ENCODE measurements around the gene ABCA9. TPM values are rescaled to one million over a fixed set of nuclear protein-coding genes. Genes with fewer than 3 reads are reported as not detected.

Gene ABCA9, protein sequence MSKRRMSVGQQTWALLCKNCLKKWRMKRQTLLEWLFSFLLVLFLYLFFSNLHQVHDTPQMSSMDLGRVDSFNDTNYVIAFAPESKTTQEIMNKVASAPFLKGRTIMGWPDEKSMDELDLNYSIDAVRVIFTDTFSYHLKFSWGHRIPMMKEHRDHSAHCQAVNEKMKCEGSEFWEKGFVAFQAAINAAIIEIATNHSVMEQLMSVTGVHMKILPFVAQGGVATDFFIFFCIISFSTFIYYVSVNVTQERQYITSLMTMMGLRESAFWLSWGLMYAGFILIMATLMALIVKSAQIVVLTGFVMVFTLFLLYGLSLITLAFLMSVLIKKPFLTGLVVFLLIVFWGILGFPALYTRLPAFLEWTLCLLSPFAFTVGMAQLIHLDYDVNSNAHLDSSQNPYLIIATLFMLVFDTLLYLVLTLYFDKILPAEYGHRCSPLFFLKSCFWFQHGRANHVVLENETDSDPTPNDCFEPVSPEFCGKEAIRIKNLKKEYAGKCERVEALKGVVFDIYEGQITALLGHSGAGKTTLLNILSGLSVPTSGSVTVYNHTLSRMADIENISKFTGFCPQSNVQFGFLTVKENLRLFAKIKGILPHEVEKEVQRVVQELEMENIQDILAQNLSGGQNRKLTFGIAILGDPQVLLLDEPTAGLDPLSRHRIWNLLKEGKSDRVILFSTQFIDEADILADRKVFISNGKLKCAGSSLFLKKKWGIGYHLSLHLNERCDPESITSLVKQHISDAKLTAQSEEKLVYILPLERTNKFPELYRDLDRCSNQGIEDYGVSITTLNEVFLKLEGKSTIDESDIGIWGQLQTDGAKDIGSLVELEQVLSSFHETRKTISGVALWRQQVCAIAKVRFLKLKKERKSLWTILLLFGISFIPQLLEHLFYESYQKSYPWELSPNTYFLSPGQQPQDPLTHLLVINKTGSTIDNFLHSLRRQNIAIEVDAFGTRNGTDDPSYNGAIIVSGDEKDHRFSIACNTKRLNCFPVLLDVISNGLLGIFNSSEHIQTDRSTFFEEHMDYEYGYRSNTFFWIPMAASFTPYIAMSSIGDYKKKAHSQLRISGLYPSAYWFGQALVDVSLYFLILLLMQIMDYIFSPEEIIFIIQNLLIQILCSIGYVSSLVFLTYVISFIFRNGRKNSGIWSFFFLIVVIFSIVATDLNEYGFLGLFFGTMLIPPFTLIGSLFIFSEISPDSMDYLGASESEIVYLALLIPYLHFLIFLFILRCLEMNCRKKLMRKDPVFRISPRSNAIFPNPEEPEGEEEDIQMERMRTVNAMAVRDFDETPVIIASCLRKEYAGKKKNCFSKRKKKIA (N-terminal part only)
- total RNA-seq (under 1 TPM; 0.05 to 0.34 (median 0.29) TPM), polyA plus RNA-seq (not detected), total RNA-seq (not detected)

GRCh38 chr17:69060822-69061221, at the start of gene ABCA9:
TSS of gene ABCA9 (minus strand) at chr17:69060927. CDS start at chr17:69051126, 9,801 bp downstream.
- Histone ChIP-seq H3K9me3 (ENCODE audit: control insufficient read depth in 2 of 3, low read length in 3 of 3) (no peaks in the 10 kb centered on the region), H3K4me1 (ENCODE audit: control insufficient read depth in 2 of 2, insufficient read depth in 2 of 2, low read length in 2 of 2) (no peaks in the 10 kb centered on the region), H3K36me3 (ENCODE audit: control insufficient read depth in 2 of 3, insufficient read depth in 3 of 3, low read length in 3 of 3) (no peaks in the 10 kb centered on the region), H3K4me3 (ENCODE audit: low read length) (no peak within 1 kb of the TSS), H3K27me3 (ENCODE audit: control insufficient read depth in 2 of 2, insufficient read depth in 2 of 2, low read length in 2 of 2) (no peaks in the 10 kb centered on the region), H3K27ac (ENCODE audit: low read depth, low read length) (no peak within 1 kb of the TSS)
- ChIA-PET CTCF (no interaction called here), POLR2A (no interaction called here)
- intact Hi-C loops (cut with micrococcal nuclease), result no loop called here
- DNase-seq (no peak), ATAC-seq (no peak)
- peaks cover 0 to 15% (median 9%) of the 10 kb centered on the region in 7 donors for H3K4me1 Mint-ChIP-seq
- H3K9me3 Mint-ChIP-seq, result peaks cover under 1 to 22% (median 6%) of the 10 kb centered on the region in 11 donors
- H3K27me3 Mint-ChIP-seq, result peaks cover 8 to 14% (median 11%) of the 10 kb centered on the region in 5 donors
- no peak within 1 kb of the TSS for H3K27ac Mint-ChIP-seq
- H3K4me3 Mint-ChIP-seq, result no peak within 1 kb of the TSS
- H3K36me3 Mint-ChIP-seq, result peaks cover 0 to 9% (median 0%) of the 10 kb centered on the region in 5 donors

GRCh38 chr17:69105907-69106730, 45.4 kb upstream of the ABCA9 start:
- H3K36me3 ChIP-seq (ENCODE audit: control insufficient read depth in 2 of 3, insufficient read depth in 3 of 3, low read length in 3 of 3), result no peaks in the 10 kb centered on the region
- no peak overlapping the region for H3K4me3 Mint-ChIP-seq
- ATAC-seq (no peak), DNase-seq (no peak)
- H3K27ac Mint-ChIP-seq, result no peak overlapping the region
- H3K27me3 Mint-ChIP-seq, result peaks cover 0 to 4% (median 0%) of the 10 kb centered on the region in 5 donors
- H3K4me1 ChIP-seq (ENCODE audit: control insufficient read depth in 2 of 2, insufficient read depth in 2 of 2, low read length in 2 of 2), result no peaks in the 10 kb centered on the region
- ChIA-PET CTCF (no interaction called here), POLR2A (no interaction called here)
- intact Hi-C loops (cut with micrococcal nuclease), result no loop called here
- no peak overlapping the region for H3K4me3 ChIP-seq (ENCODE audit: low read length)
- peaks cover 0 to 4% (median 0%) of the 10 kb centered on the region in 5 donors for H3K36me3 Mint-ChIP-seq
- no peaks in the 10 kb centered on the region for H3K9me3 Mint-ChIP-seq
- H3K27ac ChIP-seq (ENCODE audit: low read depth, low read length), result no peak overlapping the region
- H3K27me3 ChIP-seq (ENCODE audit: control insufficient read depth in 2 of 2, insufficient read depth in 2 of 2, low read length in 2 of 2), result no peaks in the 10 kb centered on the region
- H3K9me3 ChIP-seq (ENCODE audit: control insufficient read depth in 2 of 3, low read length in 3 of 3), result no peaks in the 10 kb centered on the region
- H3K4me1 Mint-ChIP-seq, result no peaks in the 10 kb centered on the region

GRCh38 chr17:69103557-69104233, 43.0 kb upstream of the ABCA9 start:
- POLR2A ChIA-PET, result no interaction called here
- CTCF ChIA-PET, result no interaction called here
- Histone ChIP-seq H3K27me3 (ENCODE audit: control insufficient read depth in 2 of 2, insufficient read depth in 2 of 2, low read length in 2 of 2) (no peaks in the 10 kb centered on the region), H3K4me3 (ENCODE audit: low read length) (no peak overlapping the region), H3K4me1 (ENCODE audit: control insufficient read depth in 2 of 2, insufficient read depth in 2 of 2, low read length in 2 of 2) (no peaks in the 10 kb centered on the region), H3K36me3 (ENCODE audit: control insufficient read depth in 2 of 3, insufficient read depth in 3 of 3, low read length in 3 of 3) (no peaks in the 10 kb centered on the region), H3K27ac (ENCODE audit: low read depth, low read length) (no peak overlapping the region), H3K9me3 (ENCODE audit: control insufficient read depth in 2 of 3, low read length in 3 of 3) (no peaks in the 10 kb centered on the region)
- Mint-ChIP-seq H3K27me3 (peaks cover 0 to 4% (median 0%) of the 10 kb centered on the region in 5 donors), H3K4me3 (no peak overlapping the region), H3K9me3 (no peaks in the 10 kb centered on the region), H3K4me1 (no peaks in the 10 kb centered on the region), H3K36me3 (peaks cover 0 to 4% (median 0%) of the 10 kb centered on the region in 5 donors), H3K27ac (no peak overlapping the region)
- ATAC-seq (no peak), DNase-seq (no peak)
- intact Hi-C loops (cut with micrococcal nuclease), result no loop called here

DNA sequence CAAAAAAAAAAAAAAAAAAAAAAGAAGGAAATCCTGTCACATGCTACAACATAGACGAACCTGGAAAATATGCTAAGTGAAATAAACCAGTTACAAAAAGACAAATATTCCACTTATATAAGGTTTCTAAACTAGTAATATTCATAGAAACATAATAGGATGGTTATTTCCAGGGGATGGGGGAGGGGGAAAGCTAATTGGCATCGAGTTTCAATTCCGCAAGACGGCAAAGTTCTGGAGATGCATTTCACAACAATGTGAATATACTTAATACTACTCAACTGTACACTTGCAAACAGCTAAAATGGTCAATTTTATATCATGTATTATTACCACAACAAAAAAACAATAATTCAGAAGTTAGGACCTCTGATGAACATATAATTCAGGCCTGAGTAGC, 37.9 kb upstream of the ABCA9 start:
- Histone ChIP-seq H3K27ac (ENCODE audit: low read depth, low read length) (no peak overlapping the region), H3K27me3 (ENCODE audit: control insufficient read depth in 2 of 2, insufficient read depth in 2 of 2, low read length in 2 of 2) (no peaks in the 10 kb centered on the region), H3K9me3 (ENCODE audit: control insufficient read depth in 2 of 3, low read length in 3 of 3) (no peaks in the 10 kb centered on the region), H3K4me3 (ENCODE audit: low read length) (no peak overlapping the region), H3K36me3 (ENCODE audit: control insufficient read depth in 2 of 3, insufficient read depth in 3 of 3, low read length in 3 of 3) (no peaks in the 10 kb centered on the region), H3K4me1 (ENCODE audit: control insufficient read depth in 2 of 2, insufficient read depth in 2 of 2, low read length in 2 of 2) (no peaks in the 10 kb centered on the region)
- DNase-seq (no peak), ATAC-seq (no peak)
- Mint-ChIP-seq H3K9me3 (no peaks in the 10 kb centered on the region), H3K27ac (no peak overlapping the region), H3K27me3 (peaks cover 0 to 10% (median under 1%) of the 10 kb centered on the region in 5 donors), H3K4me3 (no peak overlapping the region), H3K4me1 (peaks cover 0 to 4% (median 0%) of the 10 kb centered on the region in 7 donors), H3K36me3 (no peaks in the 10 kb centered on the region)
- CTCF ChIA-PET, result no interaction called here
- POLR2A ChIA-PET, result no interaction called here
- intact Hi-C loops (cut with micrococcal nuclease), result no loop called here

- ATAC-seq, result no peak
- Histone ChIP-seq H3K27ac (ENCODE audit: low read depth, low read length) (no peak overlapping the region), H3K27me3 (ENCODE audit: control insufficient read depth in 2 of 2, insufficient read depth in 2 of 2, low read length in 2 of 2) (no peaks in the 10 kb centered on the region), H3K9me3 (ENCODE audit: control insufficient read depth in 2 of 3, low read length in 3 of 3) (no peaks in the 10 kb centered on the region), H3K4me1 (ENCODE audit: control insufficient read depth in 2 of 2, insufficient read depth in 2 of 2, low read length in 2 of 2) (no peaks in the 10 kb centered on the region), H3K36me3 (ENCODE audit: control insufficient read depth in 2 of 3, insufficient read depth in 3 of 3, low read length in 3 of 3) (no peaks in the 10 kb centered on the region), H3K4me3 (ENCODE audit: low read length) (no peak overlapping the region)
- intact Hi-C loops (cut with micrococcal nuclease), result no loop called here
- Mint-ChIP-seq H3K4me1 (peaks cover 0 to 11% (median 6%) of the 10 kb centered on the region in 7 donors), H3K9me3 (no peaks in the 10 kb centered on the region), H3K27ac (no peak overlapping the region), H3K36me3 (no peaks in the 10 kb centered on the region), H3K4me3 (no peak overlapping the region), H3K27me3 (peaks cover 0 to 16% (median 7%) of the 10 kb centered on the region in 5 donors)
- ChIA-PET POLR2A (no interaction called here), CTCF (no interaction called here)
- no peak for DNase-seq
These were observed 35.8 kb upstream of the ABCA9 start for GRCh38 chr17:69096541-69096940.
